Fibroblast of lung (primary cell): Measurements from ENCODE around the gene SCP2. TPM values are rescaled to one million over a fixed set of nuclear protein-coding genes. Genes with fewer than 3 reads are reported as not detected.

Source experiments
- DNase-seq, 2 donors: peaks; one replicate each; pipeline versions ENCODE4 v3.0.0 to v3.0.0-alpha.2; 2010; ENCODE audit warnings: low read depth in 2 of 2
- H2AFZ ChIP-seq: 2 replicates; pipeline ENCODE4 v1.5.1; 2012; ENCODE audit warnings: low read length, control low read depth, inconsistent platforms
- H3K27ac ChIP-seq: 2 replicates; pipeline ENCODE4 v1.5.1; 2011; ENCODE audit warnings: low read length, control low read depth; ENCODE audit not compliant: insufficient read depth
- H3K27me3 ChIP-seq: 2 replicates; pipeline ENCODE4 v1.5.1; 2011; ENCODE audit warnings: mild to moderate bottlenecking, low read length; ENCODE audit not compliant: control insufficient read depth, insufficient read depth
- H3K36me3 ChIP-seq: 2 replicates; pipeline ENCODE4 v1.5.1; 2011; ENCODE audit warnings: low read length; ENCODE audit not compliant: control insufficient read depth, insufficient read depth
- H3K4me1 ChIP-seq: 2 replicates; pipeline ENCODE4 v1.5.1; 2011; ENCODE audit warnings: low read length; ENCODE audit not compliant: control insufficient read depth, insufficient read depth; ENCODE audit errors: extremely low read depth
- H3K4me2 ChIP-seq: 2 replicates; pipeline ENCODE4 v1.5.1; 2011; ENCODE audit warnings: low read length, control low read depth; ENCODE audit not compliant: insufficient read depth; ENCODE audit errors: extremely low read depth
- H3K4me3 ChIP-seq, 4 experiments: fragments of 200-600 bp in 1 of 4; sonication (generic) in 1 of 4; replicated peaks in 1 of 4; 2 replicates each; pipeline ENCODE4 v1.5.1; 2011 to 2016; ENCODE audit warnings: low read length in 4 of 4, low read depth in 3 of 4, mild to moderate bottlenecking in 3 of 4, control low read depth in 2 of 4, inconsistent platforms in 1 of 4, mixed read lengths in 1 of 4; ENCODE audit not compliant: insufficient read depth in 1 of 4; ENCODE audit errors: control extremely low read depth in 1 of 4
- H3K79me2 ChIP-seq: 2 replicates; pipeline ENCODE4 v1.5.1; 2012; ENCODE audit warnings: mild to moderate bottlenecking, low read length, inconsistent platforms; ENCODE audit not compliant: control insufficient read depth, insufficient read depth
- H3K9ac ChIP-seq: 2 replicates; pipeline ENCODE4 v1.5.1; 2011; ENCODE audit warnings: mild to moderate bottlenecking, low read length, control low read depth; ENCODE audit not compliant: insufficient read depth
- H3K9me3 ChIP-seq: 2 replicates; pipeline ENCODE4 v1.5.1; 2012; ENCODE audit warnings: low read depth, low read length; ENCODE audit not compliant: control insufficient read depth, insufficient read depth
- H4K20me1 ChIP-seq: 2 replicates; pipeline ENCODE4 v1.5.1; 2011; ENCODE audit warnings: low read length; ENCODE audit not compliant: control insufficient read depth, insufficient read depth; ENCODE audit errors: extremely low read depth
- EZH2 ChIP-seq: IDR thresholded peaks from 2 replicates; pipeline ENCODE4 v1.5.1; 2012; ENCODE audit warnings: low read length, control low read depth, mild to moderate bottlenecking; ENCODE audit errors: missing control alignments
- polyA plus RNA-seq, 2 donors: library from polyadenylated mRNA; depleted of rRNA in 1 of 2; stranded (reverse) in 1 of 2; unstranded in 1 of 2; fragments of >200 nt; gene quantifications; 2 replicates each; pipeline ENCODE4 v1.2.1, GENCODE V29; 2011 to 2012; ENCODE audit warnings: missing spikeins in 1 of 2
- total RNA-seq: library from RNA; depleted of rRNA; stranded (reverse); fragments of >200 nt; gene quantifications from 2 replicates; pipeline ENCODE4 v1.2.1, GENCODE V29; 2014
- TF ChIP-seq, protein P1 (sequence below), 2 donors: IDR thresholded peaks in 1 of 2; conservative IDR thresholded peaks in 1 of 2; 1 replicate in 1 of 2; 2 replicates in 1 of 2; pipeline ENCODE4 v1.5.1; 2011 to 2012; ENCODE audit warnings: low read length in 2 of 2, control low read depth in 1 of 2, inconsistent platforms in 1 of 2, low read depth in 1 of 2, mild to moderate bottlenecking in 1 of 2

SCP2 gene
- total and polyA plus RNA-seq, 2 donors (not counting 1 experiment from before 2014, with no cell fraction given) = 222 to 305 TPM

GRCh38 chr1:53025769-53026112 is 98.7 kb downstream of the SCP2 start:
- H3K36me3 ChIP-seq = no peaks in the 10 kb centered on the region
- H3K4me1 ChIP-seq = peaks cover 14% of the 10 kb centered on the region
- no peak overlapping the region for H2AFZ ChIP-seq
- H3K27ac ChIP-seq = peak overlapping the region; percentile 42
- H3K27me3 ChIP-seq = no peaks in the 10 kb centered on the region
- no peaks in the 10 kb centered on the region for H3K9me3 ChIP-seq
- peaks cover 28% of the 10 kb centered on the region for H3K79me2 ChIP-seq
- no peaks in the 10 kb centered on the region for H4K20me1 ChIP-seq
- H3K9ac ChIP-seq = no peak overlapping the region
- TF ChIP-seq EZH2 = no peak
- TF ChIP-seq, protein P1, sequence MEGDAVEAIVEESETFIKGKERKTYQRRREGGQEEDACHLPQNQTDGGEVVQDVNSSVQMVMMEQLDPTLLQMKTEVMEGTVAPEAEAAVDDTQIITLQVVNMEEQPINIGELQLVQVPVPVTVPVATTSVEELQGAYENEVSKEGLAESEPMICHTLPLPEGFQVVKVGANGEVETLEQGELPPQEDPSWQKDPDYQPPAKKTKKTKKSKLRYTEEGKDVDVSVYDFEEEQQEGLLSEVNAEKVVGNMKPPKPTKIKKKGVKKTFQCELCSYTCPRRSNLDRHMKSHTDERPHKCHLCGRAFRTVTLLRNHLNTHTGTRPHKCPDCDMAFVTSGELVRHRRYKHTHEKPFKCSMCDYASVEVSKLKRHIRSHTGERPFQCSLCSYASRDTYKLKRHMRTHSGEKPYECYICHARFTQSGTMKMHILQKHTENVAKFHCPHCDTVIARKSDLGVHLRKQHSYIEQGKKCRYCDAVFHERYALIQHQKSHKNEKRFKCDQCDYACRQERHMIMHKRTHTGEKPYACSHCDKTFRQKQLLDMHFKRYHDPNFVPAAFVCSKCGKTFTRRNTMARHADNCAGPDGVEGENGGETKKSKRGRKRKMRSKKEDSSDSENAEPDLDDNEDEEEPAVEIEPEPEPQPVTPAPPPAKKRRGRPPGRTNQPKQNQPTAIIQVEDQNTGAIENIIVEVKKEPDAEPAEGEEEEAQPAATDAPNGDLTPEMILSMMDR (conservative IDR thresholded peaks at IDR 0.05 in 1 of 2, IDR thresholded peaks at IDR 0.05 in 1 of 2; ENCODE audit: low read depth in 1 of 2, low read length in 2 of 2) = no peak
- H3K4me3 ChIP-seq = no peak overlapping the region
- peak in 1 of 2 donors; percentile 22 for DNase-seq
- H3K4me2 ChIP-seq = peak overlapping the region; percentile 44

- no peaks in the 10 kb centered on the region for H3K36me3 ChIP-seq
- DNase-seq = peak in 1 of 2 donors; percentile 11
- H3K27me3 ChIP-seq = no peaks in the 10 kb centered on the region
- H3K9me3 ChIP-seq = no peaks in the 10 kb centered on the region
- no peak overlapping the region for H2AFZ ChIP-seq
- no peak overlapping the region for H3K4me3 ChIP-seq
- H3K4me1 ChIP-seq = peaks cover 14% of the 10 kb centered on the region
- H3K4me2 ChIP-seq = no peak overlapping the region
- no peak overlapping the region for H3K9ac ChIP-seq
- peak overlapping the region; percentile 11 for H3K27ac ChIP-seq
- TF ChIP-seq, protein P1 (conservative IDR thresholded peaks at IDR 0.05 in 1 of 2, IDR thresholded peaks at IDR 0.05 in 1 of 2; ENCODE audit: low read depth in 1 of 2, low read length in 2 of 2) = no peak
- TF ChIP-seq EZH2 = no peak
- H3K79me2 ChIP-seq = peaks cover 24% of the 10 kb centered on the region
- no peaks in the 10 kb centered on the region for H4K20me1 ChIP-seq
Observed at GRCh38 chr1:53026254-53026653, 99.2 kb downstream of the SCP2 start.

GRCh38 chr1:53031732-53032131 is 104.7 kb downstream of the SCP2 start:
- DNase-seq = no peak
- Histone ChIP-seq H3K9me3 (no peaks in the 10 kb centered on the region), H3K4me1 (no peaks in the 10 kb centered on the region), H3K4me3 (no peak overlapping the region), H2AFZ (no peak overlapping the region), H4K20me1 (no peaks in the 10 kb centered on the region), H3K4me2 (no peak overlapping the region), H3K79me2 (peaks cover 1% of the 10 kb centered on the region), H3K27me3 (no peaks in the 10 kb centered on the region), H3K36me3 (no peaks in the 10 kb centered on the region), H3K27ac (no peak overlapping the region), H3K9ac (no peak overlapping the region)
- TF ChIP-seq EZH2 = no peak
- TF ChIP-seq, protein P1 (conservative IDR thresholded peaks at IDR 0.05 in 1 of 2, IDR thresholded peaks at IDR 0.05 in 1 of 2; ENCODE audit: low read depth in 1 of 2, low read length in 2 of 2) = no peak
